Memory B cell (primary cell): ENCODE results near the gene NHLRC4.

ENCODE experiments used
- ATAC-seq: fragments of 150-1000 bp; cut with Tn5 transposase; 2 replicates; pipeline ENCODE4 v1.10.0; 2021; ENCODE audit warnings: low read depth, mild to moderate bottlenecking, moderate library complexity
- DNase-seq, 2 donors: peaks; one replicate each; pipeline ENCODE4 v3.0.0; 2022; ENCODE audit warnings: low spot score in 2 of 2
- H3K27ac Mint-ChIP-seq: one replicate; pipeline ENCODE4 v1.8.0; 2022; ENCODE audit warnings: mild to moderate bottlenecking, moderate library complexity, mixed read lengths
- H3K27me3 Mint-ChIP-seq: one replicate; pipeline ENCODE4 v1.8.0; 2022; ENCODE audit warnings: mixed read lengths
- H3K36me3 Mint-ChIP-seq: one replicate; pipeline ENCODE4 v1.8.0; 2022; ENCODE audit warnings: mild to moderate bottlenecking, mixed read lengths
- H3K4me1 Mint-ChIP-seq: one replicate; pipeline ENCODE4 v1.8.0; 2022; ENCODE audit warnings: mixed read lengths
- H3K4me3 Mint-ChIP-seq: one replicate; pipeline ENCODE4 v1.8.0; 2022; ENCODE audit warnings: mild to moderate bottlenecking, moderate library complexity, mixed read lengths
- H3K9me3 Mint-ChIP-seq: one replicate; pipeline ENCODE4 v1.8.0; 2022; ENCODE audit warnings: mixed read lengths

NHLRC4 gene

DNA sequence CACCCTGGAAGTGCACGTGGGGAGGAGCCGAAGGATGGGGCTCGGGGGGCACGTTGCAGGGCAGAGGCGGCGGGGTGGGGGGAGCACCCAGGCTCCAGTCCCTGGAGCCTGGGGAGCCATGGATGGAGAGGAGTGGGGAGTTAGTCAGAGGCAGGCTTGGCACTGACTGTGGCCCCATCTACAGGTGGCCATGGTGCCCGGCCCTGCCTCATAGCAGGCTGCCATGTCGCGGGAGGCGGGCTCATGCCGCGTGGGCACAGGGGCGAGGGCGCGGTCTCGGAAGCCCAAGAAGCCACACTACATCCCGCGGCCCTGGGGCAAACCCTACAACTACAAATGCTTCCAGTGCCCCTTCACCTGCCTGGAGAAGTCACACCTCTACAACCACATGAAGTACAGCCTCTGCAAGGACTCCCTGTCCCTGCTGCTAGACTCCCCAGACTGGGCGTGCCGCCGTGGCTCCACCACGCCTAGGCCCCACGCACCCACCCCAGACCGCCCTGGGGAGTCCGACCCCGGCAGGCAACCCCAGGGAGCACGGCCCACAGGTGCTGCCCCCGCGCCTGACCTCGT is 3.6 kb upstream of the NHLRC4 start:
- no peak for ATAC-seq

DNA sequence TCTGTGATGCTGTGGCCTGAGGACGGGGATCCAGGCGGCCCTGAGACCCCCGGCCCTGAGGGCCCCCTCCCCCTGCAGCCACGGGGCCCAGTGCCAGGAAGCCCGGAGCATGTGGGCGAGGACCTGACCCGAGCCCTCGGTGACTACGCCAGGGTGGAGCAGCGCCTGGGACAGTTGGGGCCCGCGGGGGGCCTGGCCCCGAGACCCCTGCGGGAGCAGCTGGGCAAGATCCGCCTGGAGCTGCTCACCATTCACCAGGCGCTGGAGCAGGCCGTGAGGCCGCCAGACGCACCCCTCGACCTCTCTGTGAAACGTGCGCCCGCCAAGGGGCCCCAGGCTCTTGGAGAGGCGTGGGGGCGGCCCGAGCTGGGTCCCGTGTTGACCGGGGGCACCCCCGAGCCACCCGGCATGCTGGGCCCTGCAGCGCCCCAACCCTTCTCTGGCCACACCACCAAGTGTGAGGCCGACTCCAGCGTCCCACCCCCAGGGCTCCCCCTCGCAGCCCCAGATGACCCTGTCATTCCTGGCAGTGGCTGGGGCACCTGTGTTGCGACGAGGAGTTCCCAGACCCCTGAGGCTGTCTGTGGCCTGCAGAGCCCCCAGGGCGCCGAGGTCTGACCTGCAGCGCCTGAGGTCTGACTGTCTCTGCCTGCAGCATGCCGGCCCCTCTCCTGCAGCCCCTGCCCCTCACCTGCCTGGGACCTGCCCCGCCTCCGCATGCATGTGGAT is 2.0 kb upstream of the NHLRC4 start:
- Mint-ChIP-seq H3K36me3 (no peaks in the 10 kb centered on the region), H3K4me3 (no peak overlapping the region), H3K27ac (no peak overlapping the region), H3K4me1 (peaks cover 12% of the 10 kb centered on the region), H3K27me3 (peaks cover 6% of the 10 kb centered on the region), H3K9me3 (no peaks in the 10 kb centered on the region)
- ATAC-seq (no peak), DNase-seq (no peak)

More for the DNA sequence above, 3.6 kb upstream of the NHLRC4 start:
- no peak overlapping the region for H3K27ac Mint-ChIP-seq
- H3K27me3 Mint-ChIP-seq = peaks cover 12% of the 10 kb centered on the region
- H3K4me3 Mint-ChIP-seq = no peak overlapping the region
- DNase-seq = no peak
- no peaks in the 10 kb centered on the region for H3K9me3 Mint-ChIP-seq
- H3K4me1 Mint-ChIP-seq = peaks cover 13% of the 10 kb centered on the region
- H3K36me3 Mint-ChIP-seq = no peaks in the 10 kb centered on the region

DNA sequence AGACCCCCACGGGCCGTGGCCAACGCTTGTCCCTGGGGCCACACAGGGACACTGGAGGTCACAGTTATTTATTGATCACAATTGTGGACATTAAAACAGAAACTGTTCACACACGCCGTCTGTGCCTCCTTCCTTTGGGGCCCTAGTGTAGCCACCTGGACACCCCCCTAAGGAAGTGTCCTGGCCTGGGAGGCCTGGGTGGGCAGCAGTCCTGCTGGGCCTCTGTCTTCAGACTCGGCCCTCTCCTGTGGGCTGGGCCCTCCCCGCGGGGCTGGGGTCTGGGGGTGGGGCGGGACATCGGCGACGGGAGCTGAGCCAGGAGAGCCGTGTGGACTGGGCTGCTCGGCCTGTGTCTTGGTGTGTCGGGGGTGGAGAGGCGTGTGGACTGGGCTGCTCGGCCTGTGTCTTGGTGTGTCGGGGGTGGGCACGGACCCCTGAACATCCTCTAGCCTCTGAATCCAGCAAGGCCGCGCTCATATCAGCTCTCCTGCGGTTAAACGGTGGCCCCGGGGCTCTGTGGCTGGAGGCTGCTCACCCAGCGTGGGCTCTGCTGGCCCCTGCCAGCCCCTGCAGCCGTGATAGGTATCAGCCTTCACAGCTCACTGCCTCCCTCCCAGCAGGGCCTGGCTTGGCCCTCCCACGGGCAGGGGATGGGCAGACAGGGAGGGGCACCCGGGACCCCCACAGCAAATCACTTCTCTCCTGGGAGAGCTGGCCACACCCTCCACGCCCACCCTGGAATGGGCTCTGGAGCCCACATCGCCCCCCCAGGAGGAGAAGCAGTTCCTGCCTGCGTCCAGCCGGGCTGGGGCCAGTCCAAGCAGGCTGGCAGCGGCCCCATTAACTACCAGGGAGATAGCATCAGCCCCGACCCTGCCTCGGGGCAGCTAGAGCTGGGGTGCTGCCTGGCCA is 1.1 kb upstream of the NHLRC4 start:
- Mint-ChIP-seq H3K36me3 (no peaks in the 10 kb centered on the region), H3K27me3 (peaks cover 6% of the 10 kb centered on the region), H3K9me3 (no peaks in the 10 kb centered on the region), H3K4me1 (peaks cover 12% of the 10 kb centered on the region), H3K27ac (no peak overlapping the region), H3K4me3 (peak overlapping the region; percentile 11)
- no peak for ATAC-seq
- DNase-seq = no peak

DNA sequence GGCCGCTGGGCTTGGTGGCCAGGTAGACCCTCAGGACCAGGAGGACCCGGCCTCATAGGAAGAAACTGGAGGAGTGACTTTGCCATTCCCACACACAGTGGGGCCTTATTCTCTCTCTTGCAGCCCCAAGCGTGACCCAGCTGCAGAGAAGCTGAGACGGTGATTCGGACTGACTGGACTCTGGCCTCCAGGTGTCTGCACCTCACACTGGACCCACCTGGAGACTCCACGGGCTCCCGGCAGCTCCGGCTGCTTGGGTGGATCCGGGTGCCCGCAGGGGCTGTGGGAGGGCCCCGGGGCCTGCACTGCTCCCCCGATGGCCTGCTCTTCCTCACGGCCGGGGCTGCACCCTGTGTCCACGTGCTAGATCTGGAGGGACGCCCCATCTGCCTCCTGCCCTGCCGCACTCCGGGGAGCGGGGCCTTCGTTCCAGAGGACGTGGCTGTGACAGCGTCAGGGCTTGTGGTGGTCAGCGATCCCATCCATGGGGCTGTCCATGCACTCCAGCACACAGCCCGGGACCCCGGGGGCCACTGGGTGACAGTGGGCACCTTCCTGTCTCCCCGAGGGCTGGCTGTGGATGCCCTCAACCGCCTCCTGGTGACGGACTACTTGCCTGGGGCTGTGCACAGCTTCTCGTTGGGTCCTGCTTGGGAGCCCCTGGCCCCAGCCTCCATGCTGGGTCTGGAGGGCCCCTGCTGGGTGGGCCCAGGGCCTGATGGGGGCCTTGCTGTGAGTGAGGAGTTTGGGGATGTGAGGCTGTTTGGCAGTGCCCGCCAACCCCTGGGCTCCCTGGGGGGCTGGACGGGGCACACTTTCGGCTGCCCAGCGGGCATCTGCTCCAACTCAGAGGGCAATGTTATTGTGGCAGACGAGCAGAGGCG is 810 bp downstream of the NHLRC4 start:
- Mint-ChIP-seq H3K27me3 (peaks cover 3% of the 10 kb centered on the region), H3K4me1 (peaks cover 24% of the 10 kb centered on the region), H3K9me3 (no peaks in the 10 kb centered on the region), H3K36me3 (no peaks in the 10 kb centered on the region), H3K4me3 (peak overlapping the region; percentile 76), H3K27ac (peak overlapping the region; percentile 74)
- no peak for DNase-seq
- no peak for ATAC-seq

DNA sequence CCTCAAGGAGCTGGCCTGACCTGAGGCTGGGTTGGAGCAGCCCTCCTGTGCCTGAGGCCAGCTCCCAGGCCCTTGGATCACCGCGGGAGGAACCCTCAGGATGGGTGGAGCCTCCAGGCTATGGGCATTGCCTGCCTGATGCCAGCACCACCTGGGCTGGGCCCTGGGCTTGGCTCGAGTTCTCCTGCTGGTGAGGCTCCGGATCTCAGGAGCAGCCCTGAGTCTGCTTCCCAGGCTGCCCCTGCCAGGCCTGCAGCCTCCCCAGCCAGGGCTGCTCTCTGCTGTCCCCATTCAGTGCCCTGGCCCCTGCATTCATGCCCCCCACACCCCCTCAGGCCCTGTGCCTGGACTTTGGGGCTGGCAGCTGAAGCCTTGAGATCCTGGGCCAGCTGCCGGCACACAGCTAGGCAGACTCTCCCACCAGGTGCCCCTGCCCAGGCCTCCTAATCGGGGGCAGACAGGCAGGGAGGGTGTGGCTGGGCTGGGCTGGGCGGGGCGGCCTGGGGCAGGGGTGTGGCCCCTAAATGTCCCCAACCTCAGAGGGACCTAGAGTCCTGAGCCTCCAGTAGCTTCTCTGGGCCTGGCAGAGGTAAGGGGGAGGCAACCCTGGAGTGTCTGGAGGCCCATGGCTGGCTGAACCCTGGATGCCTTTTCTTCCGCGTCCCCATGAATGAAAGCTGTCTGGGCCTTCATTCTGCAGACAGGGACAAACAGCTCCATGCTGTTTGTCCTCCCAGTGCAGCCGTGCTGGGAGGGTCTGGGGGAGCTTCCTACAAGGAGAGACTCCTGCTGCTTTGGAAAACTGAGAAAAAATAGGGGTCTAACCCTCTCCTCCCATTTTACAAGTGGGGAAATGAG is 1.8 kb downstream of the NHLRC4 start:
- H3K27me3 Mint-ChIP-seq = no peaks in the 10 kb centered on the region
- H3K27ac Mint-ChIP-seq = peak overlapping the region; percentile 82
- peaks cover 24% of the 10 kb centered on the region for H3K4me1 Mint-ChIP-seq
- no peak for ATAC-seq
- no peaks in the 10 kb centered on the region for H3K9me3 Mint-ChIP-seq
- H3K4me3 Mint-ChIP-seq = peak overlapping the region; percentile 87
- no peaks in the 10 kb centered on the region for H3K36me3 Mint-ChIP-seq
- DNase-seq = no peak

DNA sequence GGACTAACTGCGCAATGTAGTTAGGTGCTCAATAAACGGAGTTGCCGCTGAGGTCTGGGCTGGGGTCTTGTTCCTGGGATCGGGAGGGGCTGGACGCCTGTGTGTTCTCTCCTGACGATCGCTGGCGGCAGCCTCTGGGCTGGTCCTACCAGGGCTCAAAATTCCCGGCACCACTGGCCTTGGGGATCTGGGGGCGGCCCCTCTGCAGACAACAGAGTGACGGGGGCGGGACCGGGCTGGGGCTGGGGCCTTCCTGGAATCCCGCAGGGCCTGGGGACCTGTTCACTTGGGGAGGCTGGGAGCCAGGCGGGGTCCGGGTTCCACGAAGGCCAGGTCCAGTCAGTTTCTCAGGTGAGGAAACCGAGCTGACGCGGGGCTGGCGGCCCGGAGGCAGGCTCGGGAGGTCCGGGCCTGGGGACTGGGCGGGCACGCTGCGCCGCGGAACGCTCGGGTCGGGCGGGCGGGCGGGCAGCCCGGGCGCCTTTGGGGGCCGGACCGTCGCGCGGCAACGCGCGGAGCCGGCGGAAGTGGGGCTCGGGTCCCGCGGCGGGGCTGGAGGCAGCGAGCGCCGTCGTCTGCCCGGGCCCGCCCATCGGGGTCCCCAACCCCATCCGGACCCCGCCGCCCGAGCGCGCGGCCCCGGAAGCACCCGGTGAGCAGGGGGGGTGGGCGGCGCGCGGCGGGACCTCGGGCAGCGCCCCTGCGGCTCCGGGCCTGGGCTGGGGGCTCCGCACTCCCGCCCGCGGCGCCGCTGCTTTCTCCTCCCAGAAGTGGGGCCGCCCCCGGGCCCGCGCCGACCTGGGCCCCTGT is 2.8 kb downstream of the NHLRC4 start, which contains the start of gene PIGQ:
Gene PIGQ (plus strand): TSS at position 524 of the 810 bp plus-strand sequence. CDS start 4,107 bp downstream, outside the sequence.
- Mint-ChIP-seq H3K36me3 (no peaks in the 10 kb centered on the region), H3K4me3 (peak within 1 kb of the TSS; percentile 87), H3K9me3 (no peaks in the 10 kb centered on the region), H3K27me3 (no peaks in the 10 kb centered on the region), H3K4me1 (peaks cover 24% of the 10 kb centered on the region), H3K27ac (peak within 1 kb of the TSS; percentile 87)
- peak; percentile 75 for ATAC-seq
- DNase-seq = peak; percentile 47 to 69

DNA sequence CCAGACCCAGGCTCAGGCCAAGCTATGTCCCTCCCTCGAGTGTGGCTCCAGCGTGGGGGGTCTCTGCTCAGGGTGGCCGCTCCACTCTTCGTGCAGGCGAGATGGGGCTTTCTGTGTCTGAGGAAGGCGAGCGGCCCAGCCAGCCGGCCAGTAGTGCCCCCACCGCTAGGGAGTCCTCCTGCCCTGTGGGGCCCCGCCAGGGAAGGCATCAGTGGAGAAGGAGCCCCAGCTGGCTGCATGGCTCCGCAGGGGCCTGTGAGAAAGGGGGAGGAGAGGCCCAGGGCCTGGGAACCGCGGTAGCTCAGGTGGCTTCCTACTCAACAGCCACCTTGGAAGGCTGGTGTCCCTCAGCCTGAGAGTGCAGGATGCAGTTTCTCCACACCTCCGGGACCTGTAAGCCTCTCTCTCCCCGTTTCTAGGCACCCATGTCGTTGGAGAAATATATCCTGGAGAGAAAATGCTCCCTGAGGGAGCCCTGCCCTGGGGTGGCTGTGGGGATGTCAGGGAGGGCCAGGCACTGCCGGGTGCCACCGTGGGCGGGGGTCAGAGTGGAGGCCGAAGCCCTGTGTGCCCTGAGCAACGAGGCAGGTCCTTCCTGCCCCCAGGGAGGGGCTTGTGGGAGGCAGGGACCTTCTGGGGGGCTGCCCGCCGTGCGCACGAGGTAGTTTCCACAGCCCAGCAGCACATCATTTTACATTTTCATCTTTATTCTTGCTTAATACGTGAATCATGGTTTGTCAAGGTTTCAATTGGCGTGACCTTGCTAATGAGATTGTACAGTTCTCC is 6.3 kb downstream of the NHLRC4 start:
- DNase-seq (no peak), ATAC-seq (no peak)
- Mint-ChIP-seq H3K4me1 (peaks cover 14% of the 10 kb centered on the region), H3K27ac (no peak overlapping the region), H3K36me3 (no peaks in the 10 kb centered on the region), H3K27me3 (no peaks in the 10 kb centered on the region), H3K9me3 (no peaks in the 10 kb centered on the region), H3K4me3 (no peak overlapping the region)

DNA sequence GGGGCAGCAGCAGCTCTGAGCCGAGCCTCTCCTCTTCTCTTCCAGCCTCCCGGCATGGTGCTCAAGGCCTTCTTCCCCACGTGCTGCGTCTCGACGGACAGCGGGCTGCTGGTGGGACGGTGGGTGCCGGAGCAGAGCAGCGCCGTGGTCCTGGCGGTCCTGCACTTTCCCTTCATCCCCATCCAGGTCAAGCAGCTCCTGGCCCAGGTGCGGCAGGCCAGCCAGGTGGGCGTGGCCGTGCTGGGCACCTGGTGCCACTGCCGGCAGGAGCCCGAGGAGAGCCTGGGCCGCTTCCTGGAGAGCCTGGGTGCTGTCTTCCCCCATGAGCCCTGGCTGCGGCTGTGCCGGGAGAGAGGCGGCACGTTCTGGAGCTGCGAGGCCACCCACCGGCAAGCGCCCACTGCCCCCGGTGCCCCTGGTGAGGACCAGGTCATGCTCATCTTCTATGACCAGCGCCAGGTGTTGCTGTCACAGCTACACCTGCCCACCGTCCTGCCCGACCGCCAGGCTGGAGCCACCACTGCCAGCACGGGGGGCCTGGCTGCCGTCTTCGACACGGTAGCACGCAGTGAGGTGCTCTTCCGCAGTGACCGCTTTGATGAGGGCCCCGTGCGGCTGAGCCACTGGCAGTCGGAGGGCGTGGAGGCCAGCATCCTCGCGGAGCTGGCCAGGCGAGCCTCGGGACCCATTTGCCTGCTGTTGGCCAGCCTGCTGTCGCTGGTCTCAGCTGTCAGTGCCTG is 7.4 kb downstream of the NHLRC4 start:
- Mint-ChIP-seq H3K27ac (no peak overlapping the region), H3K27me3 (no peaks in the 10 kb centered on the region), H3K4me3 (no peak overlapping the region), H3K36me3 (no peaks in the 10 kb centered on the region), H3K4me1 (peaks cover 15% of the 10 kb centered on the region), H3K9me3 (no peaks in the 10 kb centered on the region)
- no peak for DNase-seq
- no peak for ATAC-seq

DNA sequence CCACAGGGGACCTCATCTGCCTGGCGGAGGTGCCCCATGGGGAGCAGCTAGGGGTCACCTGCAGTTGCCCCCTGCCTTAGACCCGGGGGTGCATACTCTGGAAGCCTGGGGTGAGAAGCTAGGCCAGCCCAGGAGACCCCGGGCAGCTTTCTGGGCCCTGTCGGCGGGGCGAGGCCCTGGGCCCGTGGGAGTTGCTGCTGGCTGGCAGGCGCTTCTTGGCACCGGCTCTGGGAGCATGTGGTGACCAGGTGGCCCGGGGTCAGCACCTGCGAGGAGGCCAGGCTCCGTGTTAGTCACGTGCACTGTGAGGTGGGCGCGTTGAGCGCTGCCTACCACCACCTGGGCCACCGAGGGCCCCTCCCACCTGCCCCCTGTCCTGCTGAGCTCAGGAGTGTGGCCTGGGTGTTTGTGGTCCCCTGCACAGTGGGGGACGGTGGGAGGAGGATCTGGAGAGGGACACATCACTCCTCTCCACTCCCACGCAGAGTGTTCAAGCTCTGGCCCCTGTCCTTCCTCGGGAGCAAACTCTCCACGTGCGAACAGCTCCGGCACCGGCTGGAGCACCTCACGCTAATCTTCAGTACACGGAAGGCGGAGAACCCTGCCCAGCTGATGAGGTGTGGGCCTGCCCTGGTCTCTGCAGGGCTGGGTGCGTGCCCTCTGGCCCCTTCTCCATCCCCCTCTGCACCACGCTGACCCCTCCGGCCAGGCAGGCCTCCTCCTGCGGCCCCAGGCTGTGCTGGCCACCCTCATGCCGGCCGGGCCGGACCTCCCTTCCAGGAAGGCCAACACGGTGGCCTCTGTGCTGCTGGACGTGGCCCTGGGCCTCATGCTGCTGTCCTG is 8.8 kb downstream of the NHLRC4 start:
- no peaks in the 10 kb centered on the region for H3K27me3 Mint-ChIP-seq
- H3K9me3 Mint-ChIP-seq = no peaks in the 10 kb centered on the region
- H3K36me3 Mint-ChIP-seq = no peaks in the 10 kb centered on the region
- peaks cover 16% of the 10 kb centered on the region for H3K4me1 Mint-ChIP-seq
- DNase-seq = no peak
- H3K4me3 Mint-ChIP-seq = no peak overlapping the region
- no peak overlapping the region for H3K27ac Mint-ChIP-seq
- ATAC-seq = no peak

DNA sequence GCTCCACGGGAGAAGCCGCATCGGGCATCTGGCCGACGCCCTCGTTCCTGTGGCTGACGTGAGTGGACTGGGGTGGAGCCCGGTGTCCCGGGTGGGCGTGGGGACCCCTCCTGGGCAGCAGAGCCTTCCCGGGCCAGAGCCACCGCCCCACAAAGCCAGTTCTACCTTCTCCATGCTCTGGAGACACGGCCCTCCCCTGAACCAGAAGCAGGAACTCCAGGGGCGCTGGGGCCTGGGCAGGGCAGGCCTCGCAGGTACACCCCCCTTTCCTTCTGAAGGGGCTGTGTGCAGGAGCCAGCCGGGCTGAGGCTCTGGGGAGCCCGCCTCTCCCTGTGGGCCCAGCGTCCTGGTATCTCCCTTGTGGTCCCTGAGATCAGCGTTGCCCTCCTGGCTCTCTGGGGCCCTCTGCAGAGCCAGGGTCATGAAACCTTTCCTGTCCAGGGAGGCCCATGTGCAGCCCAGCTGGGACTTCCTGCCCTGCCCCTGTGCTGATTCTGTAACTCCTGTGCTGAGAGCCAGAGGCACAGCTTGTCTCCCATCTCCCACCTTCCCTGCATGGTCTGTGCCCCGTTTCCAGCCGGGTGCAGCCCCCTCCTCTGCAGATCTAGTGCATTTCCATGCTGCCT is 9.5 kb downstream of the NHLRC4 start:
- Mint-ChIP-seq H3K36me3 (no peaks in the 10 kb centered on the region), H3K4me3 (no peak overlapping the region), H3K4me1 (peaks cover 10% of the 10 kb centered on the region), H3K27me3 (no peaks in the 10 kb centered on the region), H3K9me3 (no peaks in the 10 kb centered on the region), H3K27ac (no peak overlapping the region)
- ATAC-seq (no peak), DNase-seq (no peak)
